Osteoblast (primary cell): ENCODE measurements around the gene RHCE. TPM values are rescaled to one million over a fixed set of nuclear protein-coding genes. Genes with fewer than 3 reads are reported as not detected.

ENCODE experiments used
- DNase-seq: peaks from one replicate; pipeline ENCODE4 v3.0.0; 2011; ENCODE audit warnings: low spot score, mixed read lengths; ENCODE audit not compliant: insufficient read length; ENCODE audit errors: missing footprints
- H2AFZ ChIP-seq: 2 replicates; pipeline ENCODE4 v1.6.0; 2011; ENCODE audit warnings: mild to moderate bottlenecking, low read length
- H3K27ac ChIP-seq: 2 replicates; pipeline ENCODE4 v1.5.1; 2011; ENCODE audit warnings: mild to moderate bottlenecking, low read depth, low read length, moderate library complexity
- H3K27me3 ChIP-seq: 2 replicates; pipeline ENCODE4 v1.6.0; 2012; ENCODE audit warnings: mild to moderate bottlenecking, control low read depth, inconsistent platforms, low read length, moderate library complexity; ENCODE audit not compliant: insufficient read depth
- H3K36me3 ChIP-seq: 2 replicates; pipeline ENCODE4 v1.5.1; 2011; ENCODE audit warnings: mild to moderate bottlenecking, low read length, control low read depth, moderate library complexity; ENCODE audit not compliant: insufficient read depth
- H3K4me1 ChIP-seq: 2 replicates; pipeline ENCODE4 v1.5.1; 2011; ENCODE audit warnings: mild to moderate bottlenecking, low read length, control low read depth, moderate library complexity; ENCODE audit not compliant: insufficient read depth
- H3K4me2 ChIP-seq: 2 replicates; pipeline ENCODE4 v1.6.0; 2011; ENCODE audit warnings: mild to moderate bottlenecking, low read length; ENCODE audit not compliant: insufficient read depth
- H3K4me3 ChIP-seq: fragments of 200-600 bp; sonication (generic); 3 replicates; pipeline ENCODE4 v1.5.1; 2012; ENCODE audit warnings: mild to moderate bottlenecking, low read length, inconsistent platforms; ENCODE audit not compliant: insufficient read depth
- H3K79me2 ChIP-seq: 2 replicates; pipeline ENCODE4 v1.6.0; 2012; ENCODE audit warnings: mild to moderate bottlenecking, low read length, control low read depth, inconsistent platforms; ENCODE audit not compliant: insufficient read depth
- H3K9me3 ChIP-seq: 2 replicates; pipeline ENCODE4 v1.5.1; 2011; ENCODE audit warnings: low read depth, low read length, control low read depth
- H4K20me1 ChIP-seq: 2 replicates; pipeline ENCODE4 v1.6.0; 2012; ENCODE audit warnings: mild to moderate bottlenecking, low read length, control low read depth; ENCODE audit not compliant: insufficient read depth
- total RNA-seq: library from RNA; depleted of rRNA; stranded (reverse); fragments of >200 nt; gene quantifications from 2 replicates; pipeline ENCODE4 v1.2.3, GENCODE V29; 2012
- TF ChIP-seq, protein P1 (sequence below): IDR thresholded peaks from 2 replicates; pipeline ENCODE4 v1.5.1; 2011; ENCODE audit warnings: mild to moderate bottlenecking, low read depth, low read length, moderate library complexity; ENCODE audit errors: extremely low read depth

RHCE gene
- total RNA-seq, 1 donor, result 0.72 TPM

- peaks cover 5% of the 10 kb centered on the region for H4K20me1 ChIP-seq
- H2AFZ ChIP-seq, result no peak overlapping the region
- no peak overlapping the region for H3K4me2 ChIP-seq
- no peaks in the 10 kb centered on the region for H3K9me3 ChIP-seq
- peaks cover 14% of the 10 kb centered on the region for H3K79me2 ChIP-seq
- H3K36me3 ChIP-seq, result peaks cover 24% of the 10 kb centered on the region
- DNase-seq, result no peak
- no peak overlapping the region for H3K4me3 ChIP-seq
- H3K27ac ChIP-seq, result no peak overlapping the region
- TF ChIP-seq, protein P1, sequence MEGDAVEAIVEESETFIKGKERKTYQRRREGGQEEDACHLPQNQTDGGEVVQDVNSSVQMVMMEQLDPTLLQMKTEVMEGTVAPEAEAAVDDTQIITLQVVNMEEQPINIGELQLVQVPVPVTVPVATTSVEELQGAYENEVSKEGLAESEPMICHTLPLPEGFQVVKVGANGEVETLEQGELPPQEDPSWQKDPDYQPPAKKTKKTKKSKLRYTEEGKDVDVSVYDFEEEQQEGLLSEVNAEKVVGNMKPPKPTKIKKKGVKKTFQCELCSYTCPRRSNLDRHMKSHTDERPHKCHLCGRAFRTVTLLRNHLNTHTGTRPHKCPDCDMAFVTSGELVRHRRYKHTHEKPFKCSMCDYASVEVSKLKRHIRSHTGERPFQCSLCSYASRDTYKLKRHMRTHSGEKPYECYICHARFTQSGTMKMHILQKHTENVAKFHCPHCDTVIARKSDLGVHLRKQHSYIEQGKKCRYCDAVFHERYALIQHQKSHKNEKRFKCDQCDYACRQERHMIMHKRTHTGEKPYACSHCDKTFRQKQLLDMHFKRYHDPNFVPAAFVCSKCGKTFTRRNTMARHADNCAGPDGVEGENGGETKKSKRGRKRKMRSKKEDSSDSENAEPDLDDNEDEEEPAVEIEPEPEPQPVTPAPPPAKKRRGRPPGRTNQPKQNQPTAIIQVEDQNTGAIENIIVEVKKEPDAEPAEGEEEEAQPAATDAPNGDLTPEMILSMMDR, result no peak
- no peaks in the 10 kb centered on the region for H3K4me1 ChIP-seq
- H3K27me3 ChIP-seq, result no peaks in the 10 kb centered on the region
Observed at GRCh38 chr1:25460020-25460419, 39.4 kb upstream of the RHCE start.

DNA sequence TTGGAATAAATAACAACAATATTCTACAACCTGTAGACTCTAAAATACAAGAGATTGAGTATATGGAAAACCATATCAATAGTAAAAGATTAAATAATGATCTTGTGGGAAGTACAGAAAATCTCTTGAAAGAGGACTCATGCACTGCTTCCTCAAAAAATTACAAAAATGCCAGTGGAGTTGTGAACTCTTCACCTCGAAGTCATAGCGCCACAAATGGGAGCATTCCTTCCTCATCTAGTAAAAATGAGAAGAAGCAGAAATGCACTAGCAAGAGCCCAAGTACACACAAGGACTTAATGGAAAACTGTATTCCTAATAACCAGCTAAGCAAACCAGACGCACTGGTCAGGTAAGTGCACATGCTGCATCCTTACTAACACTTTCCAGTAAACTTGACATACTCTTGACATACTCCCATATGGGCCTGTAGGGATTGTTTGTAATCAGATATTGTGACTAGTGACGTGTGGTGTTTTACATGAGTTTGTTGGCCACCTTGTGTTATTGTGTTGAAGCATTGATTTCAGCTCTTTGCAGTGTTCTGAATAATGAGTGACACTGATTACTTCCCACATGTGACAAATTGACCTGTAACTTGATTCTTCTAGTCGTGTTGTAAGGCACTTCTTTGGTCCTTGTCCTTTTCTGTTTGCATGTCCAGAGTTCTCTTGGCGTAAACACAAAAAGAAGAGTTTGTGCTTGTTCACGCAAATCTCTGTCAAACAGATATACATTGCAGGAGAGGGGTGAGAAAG, 38.1 kb upstream of the RHCE start:
- no peak for DNase-seq
- Histone ChIP-seq H3K27me3 (no peaks in the 10 kb centered on the region), H3K79me2 (peaks cover 9% of the 10 kb centered on the region), H3K4me1 (no peaks in the 10 kb centered on the region), H3K4me2 (no peak overlapping the region), H2AFZ (no peak overlapping the region), H3K4me3 (no peak overlapping the region), H3K9me3 (no peaks in the 10 kb centered on the region), H3K36me3 (peaks cover 24% of the 10 kb centered on the region), H3K27ac (no peak overlapping the region), H4K20me1 (peaks cover 5% of the 10 kb centered on the region)
- TF ChIP-seq, protein P1, result no peak

GRCh38 chr1:25456502-25456901, 35.9 kb upstream of the RHCE start:
- H3K27me3 ChIP-seq, result no peaks in the 10 kb centered on the region
- peaks cover 24% of the 10 kb centered on the region for H3K36me3 ChIP-seq
- H3K27ac ChIP-seq, result no peak overlapping the region

DNA sequence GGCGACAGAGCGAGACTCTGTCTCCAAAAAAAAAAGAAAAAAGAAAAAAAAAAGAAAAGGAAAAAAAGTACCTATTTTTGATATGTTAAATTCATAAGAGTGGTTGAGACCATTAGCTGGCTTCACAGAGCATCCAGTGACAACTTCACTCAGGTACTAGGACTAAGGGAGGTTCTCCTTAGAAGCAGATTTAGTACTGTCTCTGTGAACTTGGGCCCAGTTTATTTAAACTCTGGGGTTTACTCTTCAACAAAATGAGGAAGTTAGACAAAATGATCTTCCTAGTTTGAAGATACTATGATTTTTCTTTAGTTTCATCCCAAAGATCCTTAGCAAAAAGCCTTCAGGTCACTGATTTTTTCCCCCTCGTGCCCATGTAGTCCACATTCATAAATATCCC, 31.3 kb upstream of the RHCE start:
- Histone ChIP-seq H3K79me2 (peaks cover 2% of the 10 kb centered on the region), H3K9me3 (no peaks in the 10 kb centered on the region), H3K4me2 (no peak overlapping the region), H3K4me3 (no peak overlapping the region), H3K4me1 (peaks cover 12% of the 10 kb centered on the region), H4K20me1 (no peaks in the 10 kb centered on the region), H3K36me3 (peaks cover 10% of the 10 kb centered on the region), H3K27me3 (no peaks in the 10 kb centered on the region), H3K27ac (no peak overlapping the region), H2AFZ (no peak overlapping the region)
- no peak for DNase-seq
- TF ChIP-seq, protein P1, result no peak

More at GRCh38 chr1:25456502-25456901, 35.9 kb upstream of the RHCE start:
- no peak overlapping the region for H2AFZ ChIP-seq
- H3K4me2 ChIP-seq, result no peak overlapping the region
- peaks cover 5% of the 10 kb centered on the region for H4K20me1 ChIP-seq
- H3K4me1 ChIP-seq, result no peaks in the 10 kb centered on the region
- H3K4me3 ChIP-seq, result no peak overlapping the region
- H3K79me2 ChIP-seq, result peaks cover 6% of the 10 kb centered on the region
- DNase-seq, result no peak
- TF ChIP-seq, protein P1, result no peak
- no peaks in the 10 kb centered on the region for H3K9me3 ChIP-seq
